ENCODE data around the gene CCL27. TPM values are rescaled to one million over a fixed set of nuclear protein-coding genes. Genes with fewer than 3 reads are reported as not detected.
A peak's percentile ranks its signal among the peaks of the same experiment; 100 is the strongest.

CCL27 gene
- polyA plus RNA-seq, 2 of the 4 experiments (the other 2 are of a cell fraction), result 0.22 to 0.27 TPM

DNA sequence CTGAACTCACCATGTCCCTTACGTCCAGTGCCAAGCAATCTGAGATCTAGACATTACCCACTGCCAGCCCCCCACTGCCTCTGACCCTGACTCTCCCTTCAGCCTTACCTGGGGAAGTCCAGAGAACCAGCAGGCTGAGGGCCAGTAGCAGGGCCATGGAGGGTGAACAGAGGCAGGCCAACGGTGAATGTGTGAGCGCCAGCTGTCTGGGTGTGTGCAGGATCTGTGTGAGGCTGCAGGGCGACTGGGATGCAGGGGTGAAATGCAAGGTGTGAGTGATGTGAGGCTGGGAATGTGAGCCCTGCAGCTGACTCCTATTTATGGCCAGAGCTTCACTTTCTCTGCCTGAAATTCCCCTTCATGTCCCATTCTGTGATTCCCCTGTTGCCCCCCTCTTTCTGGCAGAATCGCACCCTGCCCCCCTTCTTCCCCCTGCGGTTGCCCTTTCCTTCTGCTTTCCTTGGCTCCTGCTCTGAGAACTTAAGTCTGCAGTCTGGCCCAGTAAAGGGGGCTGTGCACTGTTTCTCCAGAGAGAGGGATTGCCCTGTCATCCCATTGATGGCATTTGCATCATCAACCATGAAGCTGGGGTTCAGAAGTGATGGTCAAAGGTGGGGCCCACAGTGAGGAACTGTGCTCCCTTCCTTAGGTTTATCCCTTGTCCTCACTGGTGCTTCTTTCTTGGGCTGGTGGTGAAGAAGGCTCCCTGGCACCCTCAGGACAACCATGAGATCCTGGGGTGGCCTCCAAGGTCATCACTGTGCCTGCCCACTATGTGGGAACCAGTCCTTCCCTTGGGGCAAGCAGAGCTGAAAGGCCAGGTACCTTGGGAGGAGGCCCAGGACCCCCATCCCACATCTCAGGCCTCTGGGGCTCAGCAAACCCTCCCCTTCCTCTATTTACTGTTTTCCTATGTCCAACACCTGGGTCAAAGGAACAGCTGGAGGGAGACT, 28.8 kb upstream of the CCL27 start, which contains the start of gene CCL19:
CCL19 (minus strand) TSS at position 294 of the 953 bp plus-strand sequence; CDS start at position 157, 137 bp downstream.
- no peak for TF ChIP-seq CHD4 (IDR thresholded peaks at IDR 0.05; ENCODE audit: borderline replicate concordance)
- no peak for TF ChIP-seq RAD21 (conservative IDR thresholded peaks at IDR 0.05 in 1 of 2, IDR thresholded peaks at IDR 0.05 in 1 of 2)
- no peak for TF ChIP-seq TP53 (CRISPR knock-in tag; IDR thresholded peaks at IDR 0.05)
- no peak for TF ChIP-seq CHD2 (IDR thresholded peaks at IDR 0.05; ENCODE audit: low read length, partially characterized antibody)
- H3K9me3 ChIP-seq, result no peaks in the 10 kb centered on the region
- ATAC-seq (peak; percentile 37 to 38; a peak in 2 of 6 replicates), FAIRE-seq (no peak), DNase-seq (ENCODE audit: low read depth in 1 of 2, low spot score in 1 of 2) (no peak)
- no peak within 1 kb of the TSS for H3K4me2 ChIP-seq
- WGBS (ENCODE audit: missing lambda C conversion rate), result 73% methylated on average over 6 of the region's 6 CpGs
- no peaks in the 10 kb centered on the region for H3K4me1 ChIP-seq
- CTCF ChIA-PET, result interaction anchor here (0.6 to 10.1 kb wide), 6 partner anchors 9 to 195 kb away, joined by 3 to 135 read pairs (median 4); no protein-coding TSS in a partner anchor
- no peak within 1 kb of the TSS for H3K27ac ChIP-seq
- no peak within 1 kb of the TSS for H3K4me3 ChIP-seq
- POLR2A ChIA-PET, result no interaction called here

DNA sequence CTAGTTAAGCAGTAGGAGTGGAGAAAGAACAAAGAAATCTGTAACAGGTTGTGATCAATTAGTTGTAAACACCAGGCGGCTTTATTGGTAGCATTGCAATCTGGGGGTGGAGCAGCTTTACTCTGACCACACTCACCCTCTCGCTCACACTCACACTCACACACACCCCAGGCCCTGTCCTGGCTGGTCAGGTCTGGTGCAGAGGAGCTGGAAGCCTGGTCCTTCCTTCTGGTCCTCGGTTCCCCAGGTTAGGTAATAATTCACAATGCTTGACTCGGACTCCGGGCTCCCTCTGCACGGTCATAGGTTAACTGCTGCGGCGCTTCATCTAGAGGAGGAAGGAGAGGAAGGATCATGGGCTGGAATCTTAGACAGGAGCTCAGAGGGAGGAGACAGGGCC, 27.1 kb upstream of the CCL27 start:
- WGBS (ENCODE audit: missing lambda C conversion rate), result 62% methylated on average over 8 of the region's 8 CpGs
- POLR2A ChIA-PET, result no interaction called here
- FAIRE-seq, result no peak
- Histone ChIP-seq H3K27ac (no peak overlapping the region), H3K9me3 (no peaks in the 10 kb centered on the region), H3K4me2 (no peak overlapping the region), H3K4me3 (no peak overlapping the region), H3K4me1 (no peaks in the 10 kb centered on the region)
- no peak; a peak in 1 of 6 replicates for ATAC-seq
- no peak for DNase-seq (ENCODE audit: low read depth in 1 of 2, low spot score in 1 of 2)
- CTCF ChIA-PET, result interaction anchor here (0.7 to 10.1 kb wide), 3 partner anchors 10 to 71 kb away, joined by 3 to 135 read pairs (median 5); no protein-coding TSS in a partner anchor
- no peak for TF ChIP-seq CBX8 (IDR thresholded peaks at IDR 0.05)
- no peak for TF ChIP-seq MAX (IDR thresholded peaks at IDR 0.05)
- no peak for TF ChIP-seq BHLHE40 (IDR thresholded peaks at IDR 0.05; ENCODE audit: low read depth, low read length)
- TF ChIP-seq, protein P1, sequence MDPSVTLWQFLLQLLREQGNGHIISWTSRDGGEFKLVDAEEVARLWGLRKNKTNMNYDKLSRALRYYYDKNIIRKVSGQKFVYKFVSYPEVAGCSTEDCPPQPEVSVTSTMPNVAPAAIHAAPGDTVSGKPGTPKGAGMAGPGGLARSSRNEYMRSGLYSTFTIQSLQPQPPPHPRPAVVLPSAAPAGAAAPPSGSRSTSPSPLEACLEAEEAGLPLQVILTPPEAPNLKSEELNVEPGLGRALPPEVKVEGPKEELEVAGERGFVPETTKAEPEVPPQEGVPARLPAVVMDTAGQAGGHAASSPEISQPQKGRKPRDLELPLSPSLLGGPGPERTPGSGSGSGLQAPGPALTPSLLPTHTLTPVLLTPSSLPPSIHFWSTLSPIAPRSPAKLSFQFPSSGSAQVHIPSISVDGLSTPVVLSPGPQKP (IDR thresholded peaks at IDR 0.05; ENCODE audit: low read depth, low read length), result no peak
- no peak for TF ChIP-seq KDM5A (IDR thresholded peaks at IDR 0.05)
- TF ChIP-seq JUN (IDR thresholded peaks at IDR 0.05), result no peak
- no peak for TF ChIP-seq CHD2 (IDR thresholded peaks at IDR 0.05; ENCODE audit: low read length, partially characterized antibody)
- TF ChIP-seq CBX2 (IDR thresholded peaks at IDR 0.05; ENCODE audit: borderline replicate concordance, low read depth), result no peak
- TF ChIP-seq HES2 (IDR thresholded peaks at IDR 0.05), result no peak
- TF ChIP-seq E2F6 (IDR thresholded peaks at IDR 0.05; ENCODE audit: borderline replicate concordance, low read depth), result no peak
- no peak for TF ChIP-seq SMC3 (IDR thresholded peaks at IDR 0.05)
- TF ChIP-seq HDAC2 (IDR thresholded peaks at IDR 0.05), result no peak
- TF ChIP-seq EP300 (IDR thresholded peaks at IDR 0.05), result no peak
- TF ChIP-seq TFCP2L1 (CRISPR knock-in tag; IDR thresholded peaks at IDR 0.05), result no peak

- H3K9me3 ChIP-seq, result no peaks in the 10 kb centered on the region
- TF ChIP-seq, protein P1 (IDR thresholded peaks at IDR 0.05; ENCODE audit: low read depth, low read length), result no peak
- no peak for TF ChIP-seq RARB (CRISPR knock-in tag; IDR thresholded peaks at IDR 0.05)
- no peak for TF ChIP-seq CHD2 (IDR thresholded peaks at IDR 0.05; ENCODE audit: low read length, partially characterized antibody)
- no peak for TF ChIP-seq RFX5 (IDR thresholded peaks at IDR 0.05)
- no peak for TF ChIP-seq JUN (IDR thresholded peaks at IDR 0.05)
- TF ChIP-seq PHF8 (IDR thresholded peaks at IDR 0.05; ENCODE audit: borderline replicate concordance, low read depth), result no peak
- no peak for TF ChIP-seq MYC (IDR thresholded peaks at IDR 0.05; ENCODE audit: borderline replicate concordance, low read length)
- no peak for TF ChIP-seq TP53 (CRISPR knock-in tag; IDR thresholded peaks at IDR 0.05)
- no peak for TF ChIP-seq FOSL2 (IDR thresholded peaks at IDR 0.05)
- no peak for TF ChIP-seq FOSL2 (CRISPR knock-in tag; IDR thresholded peaks at IDR 0.05)
- TF ChIP-seq EP300 (IDR thresholded peaks at IDR 0.05), result no peak
- no peak overlapping the region for H3K27ac ChIP-seq
- no peak for FAIRE-seq
- ChIA-PET CTCF (interaction anchor here (0.7 to 10.1 kb wide), 3 partner anchors 11 to 71 kb away, joined by 3 to 135 read pairs (median 5); no protein-coding TSS in a partner anchor), POLR2A (no interaction called here)
- H3K4me2 ChIP-seq, result no peak overlapping the region
- no peaks in the 10 kb centered on the region for H3K4me1 ChIP-seq
- 50% methylated on average over 4 of the region's 4 CpGs for WGBS (ENCODE audit: missing lambda C conversion rate)
- no peak overlapping the region for H3K4me3 ChIP-seq
- no peak for DNase-seq (ENCODE audit: low read depth in 1 of 2, low spot score in 1 of 2)
- no peak for ATAC-seq
These were observed 26.6 kb upstream of the CCL27 start for GRCh38 chr9:34689116-34689470.
